OCI-LY3 (cell line): Measurements from ENCODE around the gene PAWR.

Experiments used
- H2AFZ ChIP-seq: fragments of 200-600, 300-600 bp; shearing (Covaris generic); 2 replicates; pipeline ENCODE4 v1.6.0; 2014; ENCODE audit warnings: antibody characterized with exemption, low read depth, low read length
- H3K27ac ChIP-seq: fragments of 200-600, 300-600 bp; sonication (generic); 2 replicates; pipeline ENCODE4 v1.5.1; 2014; ENCODE audit warnings: mild to moderate bottlenecking, low read length, moderate library complexity, mixed read lengths
- H3K27me3 ChIP-seq: fragments of 200-600, 300-600 bp; sonication (generic); 2 replicates; pipeline ENCODE4 v1.6.1; 2014; ENCODE audit warnings: low read depth, low read length, mixed read lengths
- H3K36me3 ChIP-seq: fragments of 200-600, 300-600 bp; sonication (generic); replicated peaks from 2 replicates; pipeline ENCODE3; 2014; ENCODE audit warnings: low read depth, low read length, mixed read lengths
- H3K4me1 ChIP-seq: fragments of 300-600, 200-600 bp; sonication (generic); 2 replicates; pipeline ENCODE4 v1.6.1; 2014; ENCODE audit warnings: low read length, mixed read lengths
- H3K4me2 ChIP-seq: fragments of 200-600, 300-600 bp; sonication (generic); 2 replicates; pipeline ENCODE4 v1.6.1; 2014; ENCODE audit warnings: low read length, mixed read lengths
- H3K4me3 ChIP-seq: fragments of 300-600, 200-600 bp; sonication (generic); 2 replicates; pipeline ENCODE4 v1.5.1; 2014; ENCODE audit warnings: antibody characterized with exemption, mild to moderate bottlenecking, low read length, moderate library complexity
- H3K79me2 ChIP-seq: fragments of 300-600, 200-600 bp; shearing (Covaris generic); 2 replicates; pipeline ENCODE4 v1.6.1; 2014; ENCODE audit warnings: mild to moderate bottlenecking, low read length, mixed read lengths
- H3K9ac ChIP-seq: fragments of 300-600, 200-600 bp; shearing (Covaris generic); 2 replicates; pipeline ENCODE4 v1.6.0; 2014; ENCODE audit warnings: mild to moderate bottlenecking, low read length, moderate library complexity
- H3K9me3 ChIP-seq: fragments of 200-600, 300-600 bp; shearing (Covaris generic); 2 replicates; pipeline ENCODE4 v1.6.1; 2014; ENCODE audit warnings: low read length, mixed read lengths; ENCODE audit not compliant: insufficient read depth
- H4K20me1 ChIP-seq: fragments of 200-600, 300-600 bp; sonication (generic); 2 replicates; pipeline ENCODE4 v1.6.1; 2016; ENCODE audit warnings: low read length, mixed read lengths; ENCODE audit not compliant: insufficient read depth
- EZH2phosphoT487 ChIP-seq: fragments of 200-600 bp; shearing (Covaris generic); IDR thresholded peaks from 2 replicates; pipeline ENCODE4 v1.6.1; 2018; ENCODE audit warnings: antibody characterized with exemption, mixed run types, low read depth
- TF ChIP-seq, protein P1 (sequence below): fragments of 200-600, 300-600 bp; sonication (generic); IDR thresholded peaks from 2 replicates; pipeline ENCODE4 v1.5.1; 2014; ENCODE audit warnings: antibody characterized with exemption, low read length, low read depth

The PAWR gene

DNA sequence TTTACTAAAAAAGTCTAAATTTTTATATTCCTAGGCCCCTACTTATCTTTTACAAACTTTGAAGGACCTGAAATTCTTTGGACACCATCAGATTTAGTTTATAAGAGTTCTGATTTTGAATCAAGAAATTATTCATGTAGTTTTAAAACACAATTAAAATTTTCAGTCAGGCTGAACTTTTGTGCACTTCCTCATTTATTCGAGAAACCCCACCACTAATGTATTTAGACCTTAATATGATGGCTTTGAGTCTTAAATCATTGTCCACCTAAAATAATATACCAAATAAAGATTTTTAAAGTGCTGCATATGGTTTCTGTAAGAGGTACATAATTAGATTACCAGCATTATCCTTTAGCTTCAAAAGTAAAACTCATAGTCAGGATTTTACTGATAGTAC is 103.4 kb downstream of the PAWR start:
- no peak overlapping the region for H2AFZ ChIP-seq
- no peak overlapping the region for H3K9ac ChIP-seq
- H3K27me3 ChIP-seq: no peaks in the 10 kb centered on the region
- H3K27ac ChIP-seq: no peak overlapping the region
- H3K36me3 ChIP-seq: no peaks in the 10 kb centered on the region
- no peaks in the 10 kb centered on the region for H4K20me1 ChIP-seq
- no peaks in the 10 kb centered on the region for H3K79me2 ChIP-seq
- no peaks in the 10 kb centered on the region for H3K4me1 ChIP-seq
- TF ChIP-seq EZH2phosphoT487: no peak
- TF ChIP-seq, protein P1, sequence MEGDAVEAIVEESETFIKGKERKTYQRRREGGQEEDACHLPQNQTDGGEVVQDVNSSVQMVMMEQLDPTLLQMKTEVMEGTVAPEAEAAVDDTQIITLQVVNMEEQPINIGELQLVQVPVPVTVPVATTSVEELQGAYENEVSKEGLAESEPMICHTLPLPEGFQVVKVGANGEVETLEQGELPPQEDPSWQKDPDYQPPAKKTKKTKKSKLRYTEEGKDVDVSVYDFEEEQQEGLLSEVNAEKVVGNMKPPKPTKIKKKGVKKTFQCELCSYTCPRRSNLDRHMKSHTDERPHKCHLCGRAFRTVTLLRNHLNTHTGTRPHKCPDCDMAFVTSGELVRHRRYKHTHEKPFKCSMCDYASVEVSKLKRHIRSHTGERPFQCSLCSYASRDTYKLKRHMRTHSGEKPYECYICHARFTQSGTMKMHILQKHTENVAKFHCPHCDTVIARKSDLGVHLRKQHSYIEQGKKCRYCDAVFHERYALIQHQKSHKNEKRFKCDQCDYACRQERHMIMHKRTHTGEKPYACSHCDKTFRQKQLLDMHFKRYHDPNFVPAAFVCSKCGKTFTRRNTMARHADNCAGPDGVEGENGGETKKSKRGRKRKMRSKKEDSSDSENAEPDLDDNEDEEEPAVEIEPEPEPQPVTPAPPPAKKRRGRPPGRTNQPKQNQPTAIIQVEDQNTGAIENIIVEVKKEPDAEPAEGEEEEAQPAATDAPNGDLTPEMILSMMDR: no peak
- H3K9me3 ChIP-seq: no peaks in the 10 kb centered on the region
- no peak overlapping the region for H3K4me3 ChIP-seq
- no peak overlapping the region for H3K4me2 ChIP-seq

DNA sequence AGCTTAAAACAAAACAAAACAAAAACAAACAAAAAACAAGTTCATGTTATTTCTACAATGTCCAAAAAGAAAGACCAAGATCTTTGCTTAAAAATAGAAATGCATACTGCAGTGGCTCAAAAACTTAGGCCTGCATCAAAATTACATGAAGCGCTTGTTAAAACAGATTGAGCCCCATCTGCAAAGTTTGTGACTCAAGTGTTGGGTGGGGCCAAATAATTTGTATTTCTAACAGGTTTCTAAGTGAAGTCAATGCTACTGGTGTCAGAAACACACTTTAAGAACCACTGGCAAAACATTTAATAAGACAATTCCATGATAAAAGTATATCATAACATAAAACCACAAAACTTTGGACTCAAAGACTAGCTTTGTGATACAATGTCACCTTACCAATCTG is 105.6 kb downstream of the PAWR start:
- Histone ChIP-seq H4K20me1 (no peaks in the 10 kb centered on the region), H3K4me3 (no peak overlapping the region), H3K4me1 (no peaks in the 10 kb centered on the region), H3K4me2 (no peak overlapping the region), H2AFZ (no peak overlapping the region), H3K27me3 (no peaks in the 10 kb centered on the region), H3K9ac (no peak overlapping the region), H3K27ac (no peak overlapping the region), H3K9me3 (no peaks in the 10 kb centered on the region), H3K79me2 (no peaks in the 10 kb centered on the region), H3K36me3 (no peaks in the 10 kb centered on the region)
- TF ChIP-seq, protein P1: no peak

DNA sequence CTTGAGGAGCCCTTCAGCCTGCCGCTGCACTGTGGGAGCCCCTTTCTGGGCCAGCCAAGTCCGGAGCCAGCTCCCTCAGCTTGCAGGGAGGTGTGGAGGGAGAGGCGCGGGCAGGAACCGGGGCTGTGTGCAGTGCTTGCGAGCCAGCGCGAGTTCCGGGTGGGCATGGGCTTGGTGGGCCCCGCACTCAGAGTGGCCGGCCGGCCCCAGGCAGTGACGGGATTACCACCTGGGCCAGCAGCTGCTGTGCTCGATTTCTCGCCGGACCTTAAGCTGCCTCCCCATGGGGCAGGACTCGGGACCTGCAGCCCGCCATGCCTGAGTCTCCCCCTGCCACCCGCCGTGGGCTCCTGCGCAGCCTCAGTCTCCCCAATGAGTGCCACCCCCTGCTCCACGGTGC is 116.9 kb downstream of the PAWR start:
- no peak for TF ChIP-seq EZH2phosphoT487
- TF ChIP-seq, protein P1: no peak
- no peak overlapping the region for H3K4me3 ChIP-seq
- no peak overlapping the region for H3K4me2 ChIP-seq
- H3K79me2 ChIP-seq: no peaks in the 10 kb centered on the region
- no peak overlapping the region for H3K9ac ChIP-seq
- no peak overlapping the region for H3K27ac ChIP-seq
- H4K20me1 ChIP-seq: no peaks in the 10 kb centered on the region
- peaks cover 28% of the 10 kb centered on the region for H3K36me3 ChIP-seq
- H3K9me3 ChIP-seq: no peaks in the 10 kb centered on the region
- no peaks in the 10 kb centered on the region for H3K4me1 ChIP-seq
- no peaks in the 10 kb centered on the region for H3K27me3 ChIP-seq
- no peak overlapping the region for H2AFZ ChIP-seq

DNA sequence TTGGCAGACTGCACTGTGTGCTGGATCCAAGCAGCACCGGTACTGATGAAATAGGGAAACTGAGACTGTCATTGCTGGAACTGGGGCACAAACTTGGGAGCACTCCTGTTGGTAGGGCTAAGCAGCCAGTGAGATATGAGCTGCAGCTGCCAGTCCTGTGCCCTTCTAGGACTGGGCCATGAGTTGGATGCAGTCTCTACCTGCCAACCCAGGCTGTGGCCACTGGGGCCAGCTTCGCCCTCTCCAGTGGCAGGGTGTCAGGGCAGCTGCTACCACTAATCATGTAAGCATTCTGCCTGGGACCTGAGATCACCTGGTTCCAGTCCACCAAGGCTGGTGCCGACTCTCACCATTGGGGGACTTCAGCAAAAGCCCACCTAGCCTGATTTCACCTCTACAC is 121.1 kb downstream of the PAWR start:
- Histone ChIP-seq H3K9ac (no peak overlapping the region), H3K79me2 (no peaks in the 10 kb centered on the region), H3K4me3 (no peak overlapping the region), H3K4me2 (no peak overlapping the region), H3K36me3 (peaks cover 36% of the 10 kb centered on the region), H4K20me1 (no peaks in the 10 kb centered on the region), H2AFZ (no peak overlapping the region), H3K27me3 (no peaks in the 10 kb centered on the region), H3K9me3 (no peaks in the 10 kb centered on the region), H3K27ac (no peak overlapping the region), H3K4me1 (0 out of 2 replicates have a peak, but pooled peaks cover 3% of the 10 kb centered on the region)
- TF ChIP-seq, protein P1: no peak
- TF ChIP-seq EZH2phosphoT487: no peak
